Endodermal cell (in vitro differentiated cells): ENCODE data around the gene TMPRSS9. TPM values are rescaled to one million over a fixed set of nuclear protein-coding genes. Genes with fewer than 3 reads are reported as not detected.
"Not testable (repeated sequence)": the region's sequence is repeated elsewhere in the genome, so short reads cannot be mapped to it uniquely, and the experiment has no call there.

ENCODE experiments used
- DNase-seq: peaks from one replicate; pipeline ENCODE4 v3.0.0-alpha.2; 2017
- H3K27ac ChIP-seq: 2 replicates; pipeline ENCODE4 v1.5.1; 2013; ENCODE audit warnings: mild to moderate bottlenecking, low read depth, low read length, moderate library complexity
- H3K27me3 ChIP-seq: 2 replicates; pipeline ENCODE4 v1.6.1; 2013; ENCODE audit warnings: mild to moderate bottlenecking, low read length, moderate library complexity; ENCODE audit not compliant: insufficient read depth, control insufficient read depth, poor library complexity, severe bottlenecking
- H3K36me3 ChIP-seq: 2 replicates; pipeline ENCODE4 v1.7.0; 2013; ENCODE audit warnings: mild to moderate bottlenecking, low read length, moderate library complexity; ENCODE audit not compliant: control insufficient read depth, insufficient read depth
- H3K4me1 ChIP-seq: one replicate; pipeline ENCODE4 v1.7.0; 2013; ENCODE audit warnings: low read length; ENCODE audit not compliant: control insufficient read depth, insufficient read depth
- H3K4me3 ChIP-seq: 2 replicates; pipeline ENCODE4 v1.5.1; 2013; ENCODE audit warnings: mild to moderate bottlenecking, low read length, moderate library complexity
- H3K9ac ChIP-seq: 2 replicates; pipeline ENCODE4 v1.6.1; 2013; ENCODE audit warnings: mild to moderate bottlenecking, low read length, moderate library complexity; ENCODE audit not compliant: poor library complexity, severe bottlenecking; ENCODE audit errors: extremely low read depth
- H3K9me3 ChIP-seq: 2 replicates; pipeline ENCODE4 v1.6.1; 2013; ENCODE audit warnings: mild to moderate bottlenecking, low read length, moderate library complexity; ENCODE audit not compliant: control insufficient read depth
- H3K27ac Mint-ChIP-seq: 2 replicates; pipeline ENCODE4 v1.8.0; 2020; ENCODE audit warnings: mixed read lengths
- H3K27me3 Mint-ChIP-seq: 2 replicates; pipeline ENCODE4 v1.8.0; 2021; ENCODE audit warnings: mild to moderate bottlenecking, mixed read lengths; ENCODE audit not compliant: insufficient read depth
- H3K36me3 Mint-ChIP-seq: 2 replicates; pipeline ENCODE4 v1.8.0; 2020; ENCODE audit warnings: low read depth, mixed read lengths
- H3K4me1 Mint-ChIP-seq: 2 replicates; pipeline ENCODE4 v1.8.0; 2020; ENCODE audit warnings: mixed read lengths
- H3K4me3 Mint-ChIP-seq: 2 replicates; pipeline ENCODE4 v1.8.0; 2020; ENCODE audit warnings: mild to moderate bottlenecking, moderate library complexity, mixed read lengths
- H3K9me3 Mint-ChIP-seq: 2 replicates; pipeline ENCODE4 v1.8.0; 2020; ENCODE audit warnings: mild to moderate bottlenecking, mixed read lengths
- WGBS, 2 experiments: methylation state at CpG; one replicate each; pipeline versions ENCODE4 v1.1.5 to v1.1.7; 2013; ENCODE audit warnings: missing lambda C conversion rate in 2 of 2, mixed read lengths in 1 of 2; ENCODE audit not compliant: insufficient coverage in 1 of 2, insufficient read length in 1 of 2; 5-methylcytosine and 5-hydroxymethylcytosine counted together
- total RNA-seq, 2 donors: library from RNA; stranded (reverse); fragmentation: NEBNext Ultra II Directional in 1 of 2; extraction: Animal tissue kit (Norgen Biotek cat#: 25700) in 1 of 2; gene quantifications; 2 replicates in 1 of 2; 3 replicates in 1 of 2; pipeline ENCODE4 v1.2.1, GENCODE V29; 2021
- TF ChIP-seq, protein P1 (sequence below): fragments of 200-600 bp; sonication (generic); conservative IDR thresholded peaks from 2 replicates; pipeline ENCODE4 v1.5.0; 2021; ENCODE audit warnings: antibody characterized with exemption, mild to moderate bottlenecking

Gene TMPRSS9
- total RNA-seq, 2 donors from 2014 or later: 0.73 to 1.2 TPM

GRCh38 chr19:2415973-2416319 is 55.9 kb downstream of the TMPRSS9 start:
- no peaks in the 10 kb centered on the region for H3K27me3 ChIP-seq
- Mint-ChIP-seq H3K9me3 (peaks cover 2% of the 10 kb centered on the region), H3K27me3 (peaks cover 9% of the 10 kb centered on the region), H3K27ac (no peak overlapping the region), H3K4me3 (no peak overlapping the region), H3K36me3 (peaks cover 5% of the 10 kb centered on the region), H3K4me1 (no peaks in the 10 kb centered on the region)
- TF ChIP-seq, protein P1, sequence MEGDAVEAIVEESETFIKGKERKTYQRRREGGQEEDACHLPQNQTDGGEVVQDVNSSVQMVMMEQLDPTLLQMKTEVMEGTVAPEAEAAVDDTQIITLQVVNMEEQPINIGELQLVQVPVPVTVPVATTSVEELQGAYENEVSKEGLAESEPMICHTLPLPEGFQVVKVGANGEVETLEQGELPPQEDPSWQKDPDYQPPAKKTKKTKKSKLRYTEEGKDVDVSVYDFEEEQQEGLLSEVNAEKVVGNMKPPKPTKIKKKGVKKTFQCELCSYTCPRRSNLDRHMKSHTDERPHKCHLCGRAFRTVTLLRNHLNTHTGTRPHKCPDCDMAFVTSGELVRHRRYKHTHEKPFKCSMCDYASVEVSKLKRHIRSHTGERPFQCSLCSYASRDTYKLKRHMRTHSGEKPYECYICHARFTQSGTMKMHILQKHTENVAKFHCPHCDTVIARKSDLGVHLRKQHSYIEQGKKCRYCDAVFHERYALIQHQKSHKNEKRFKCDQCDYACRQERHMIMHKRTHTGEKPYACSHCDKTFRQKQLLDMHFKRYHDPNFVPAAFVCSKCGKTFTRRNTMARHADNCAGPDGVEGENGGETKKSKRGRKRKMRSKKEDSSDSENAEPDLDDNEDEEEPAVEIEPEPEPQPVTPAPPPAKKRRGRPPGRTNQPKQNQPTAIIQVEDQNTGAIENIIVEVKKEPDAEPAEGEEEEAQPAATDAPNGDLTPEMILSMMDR: no peak
- peak; percentile 55 for DNase-seq
- no peak overlapping the region for H3K4me3 ChIP-seq
- H3K4me1 ChIP-seq: no peaks in the 10 kb centered on the region
- H3K9me3 ChIP-seq: no peaks in the 10 kb centered on the region
- H3K9ac ChIP-seq: no peak overlapping the region
- 74 to 90% methylated on average over 4 to 6 of the region's 6 CpGs for WGBS, 2 experiments
- H3K27ac ChIP-seq: no peak overlapping the region
- no peaks in the 10 kb centered on the region for H3K36me3 ChIP-seq

GRCh38 chr19:2416321-2417097 is 56.4 kb downstream of the TMPRSS9 start:
- Histone ChIP-seq H3K4me1 (no peaks in the 10 kb centered on the region), H3K27me3 (no peaks in the 10 kb centered on the region), H3K9ac (no peak overlapping the region), H3K27ac (no peak overlapping the region), H3K4me3 (no peak overlapping the region), H3K36me3 (no peaks in the 10 kb centered on the region), H3K9me3 (no peaks in the 10 kb centered on the region)
- Mint-ChIP-seq H3K9me3 (peaks cover 2% of the 10 kb centered on the region), H3K27me3 (peaks cover 8% of the 10 kb centered on the region), H3K27ac (no peak overlapping the region), H3K4me1 (no peaks in the 10 kb centered on the region), H3K4me3 (no peak overlapping the region), H3K36me3 (peaks cover 5% of the 10 kb centered on the region)
- 92 to 95% methylated on average over 14 to 19 of the region's 19 CpGs for WGBS, 2 experiments
- TF ChIP-seq, protein P1: no peak
- no peak for DNase-seq

DNA sequence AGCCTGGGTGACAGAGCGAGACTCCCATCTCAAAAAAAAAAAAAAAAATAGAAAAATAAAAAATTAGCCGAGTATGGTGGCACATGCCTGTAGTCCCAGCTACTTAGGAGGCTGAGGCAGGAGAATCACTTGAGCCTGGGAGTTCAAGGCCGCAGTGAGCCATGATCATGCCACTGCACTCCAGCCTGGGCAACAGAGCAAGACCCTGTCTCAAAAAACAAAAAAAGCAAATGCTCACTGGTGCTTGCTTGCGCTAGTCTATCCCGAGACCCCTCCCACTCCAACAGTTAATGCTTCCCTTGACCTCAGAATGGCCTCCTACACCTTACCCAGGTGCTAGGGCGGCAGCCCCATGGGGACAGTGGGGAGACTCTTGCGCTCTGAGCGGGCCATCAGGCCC is 57.4 kb downstream of the TMPRSS9 start:
- not testable (repeated sequence) for H3K4me1 Mint-ChIP-seq, H3K27me3 Mint-ChIP-seq, H3K27me3 ChIP-seq, H3K9me3 ChIP-seq, H3K4me3 Mint-ChIP-seq, H3K9me3 Mint-ChIP-seq, H3K36me3 Mint-ChIP-seq, H3K4me3 ChIP-seq, H3K9ac ChIP-seq, H3K4me1 ChIP-seq, DNase-seq, H3K36me3 ChIP-seq, H3K27ac ChIP-seq, H3K27ac Mint-ChIP-seq
- WGBS, 2 experiments: 92 to 100% methylated on average over 5 to 8 of the region's 8 CpGs
